ENCODE measurements around the gene CCT8. TPM values are rescaled to one million over a fixed set of nuclear protein-coding genes. Genes with fewer than 3 reads are reported as not detected.
A peak's percentile ranks its signal among the peaks of the same experiment; 100 is the strongest.

CCT8 gene
- 174 and 221 TPM in 2 replicates for total RNA-seq (2022)
- percentile 95 among the genes with signal in this experiment for Bru-seq, nascent RNA
- BruChase-seq, experiment 1, labeled RNA remaining after a 6-hour chase: percentile 98 among the genes with signal in this experiment
- BruChase-seq, experiment 2, labeled RNA remaining after a 2-hour chase: percentile 96 among the genes with signal in this experiment
- long read RNA-seq, transcript CCT8-201 (15 exons, 2,005 nt): major isoform, 577 of 634 reads
- long read RNA-seq, partial matches to known transcripts: 18 of 634 reads
- long read RNA-seq, other reads (novel, unspliced or antisense): 34 of 634 reads

GRCh38 chr21:29073222-29074006 lies at the start of gene CCT8:
Gene CCT8 (minus strand): TSS chr21:29073648. CDS start chr21:29073590, 58 bp downstream.
- peaks cover 37% of the 10 kb centered on the region for H3K36me3 Mint-ChIP-seq (ENCODE audit: insufficient read depth, unreplicated experiment)
- ChIA-PET CTCF (interaction anchor here (0.6 to 2.7 kb wide), 8 partner anchors 10 to 432 kb away, joined by 3 to 14 read pairs (median 3); no protein-coding TSS in a partner anchor), POLR2A (interaction anchor here (0.6 to 8.3 kb wide), 50 partner anchors 9 to 1421 kb away, joined by 3 to 126 read pairs (median 5); partner anchors contain the start of genes BACH1, LTN1, RWDD2B and USP16)
- no peaks in the 10 kb centered on the region for H3K27me3 Mint-ChIP-seq (ENCODE audit: insufficient read depth, unreplicated experiment)
- peak; percentile 99 for DNase-seq (ENCODE audit: unreplicated experiment)
- H3K4me1 Mint-ChIP-seq (ENCODE audit: insufficient read depth, unreplicated experiment): peaks cover 22% of the 10 kb centered on the region
- no peaks in the 10 kb centered on the region for H3K9me3 Mint-ChIP-seq (ENCODE audit: unreplicated experiment)
- intact Hi-C loops (cut with micrococcal nuclease): loop anchor here (5.0 kb wide), 1 partner anchor 269 kb away; no protein-coding TSS in a partner anchor
- H3K4me3 Mint-ChIP-seq (ENCODE audit: unreplicated experiment): peak within 1 kb of the TSS; percentile 100
- H3K27ac Mint-ChIP-seq (ENCODE audit: low read depth, unreplicated experiment): peak within 1 kb of the TSS; percentile 100
- no peak for TF ChIP-seq CTCF (IDR thresholded peaks at IDR 0.05; ENCODE audit: unreplicated experiment)
- BruUV-seq (replicated peaks): TSS peak; percentile 61

- ChIA-PET CTCF (interaction anchor here (1.1 kb wide), 1 partner anchor 17 kb away, joined by 3 read pairs; no protein-coding TSS in a partner anchor), POLR2A (interaction anchor here (0.5 to 1.0 kb wide), 3 partner anchors 24 to 869 kb away, joined by 3 to 4 read pairs (median 3); no protein-coding TSS in a partner anchor)
- Mint-ChIP-seq H3K4me3 (ENCODE audit: unreplicated experiment) (no peak overlapping the region), H3K9me3 (ENCODE audit: unreplicated experiment) (no peaks in the 10 kb centered on the region), H3K4me1 (ENCODE audit: insufficient read depth, unreplicated experiment) (no peaks in the 10 kb centered on the region), H3K27ac (ENCODE audit: low read depth, unreplicated experiment) (no peak overlapping the region), H3K27me3 (ENCODE audit: insufficient read depth, unreplicated experiment) (no peaks in the 10 kb centered on the region), H3K36me3 (ENCODE audit: insufficient read depth, unreplicated experiment) (no peaks in the 10 kb centered on the region)
- intact Hi-C loops (cut with micrococcal nuclease): no loop called here
- BruUV-seq (replicated peaks): no TSS peak
- TF ChIP-seq CTCF (IDR thresholded peaks at IDR 0.05; ENCODE audit: unreplicated experiment): no peak
- DNase-seq (ENCODE audit: unreplicated experiment): no peak
These were observed 48.3 kb upstream of the CCT8 start for GRCh38 chr21:29121759-29122158.

DNA sequence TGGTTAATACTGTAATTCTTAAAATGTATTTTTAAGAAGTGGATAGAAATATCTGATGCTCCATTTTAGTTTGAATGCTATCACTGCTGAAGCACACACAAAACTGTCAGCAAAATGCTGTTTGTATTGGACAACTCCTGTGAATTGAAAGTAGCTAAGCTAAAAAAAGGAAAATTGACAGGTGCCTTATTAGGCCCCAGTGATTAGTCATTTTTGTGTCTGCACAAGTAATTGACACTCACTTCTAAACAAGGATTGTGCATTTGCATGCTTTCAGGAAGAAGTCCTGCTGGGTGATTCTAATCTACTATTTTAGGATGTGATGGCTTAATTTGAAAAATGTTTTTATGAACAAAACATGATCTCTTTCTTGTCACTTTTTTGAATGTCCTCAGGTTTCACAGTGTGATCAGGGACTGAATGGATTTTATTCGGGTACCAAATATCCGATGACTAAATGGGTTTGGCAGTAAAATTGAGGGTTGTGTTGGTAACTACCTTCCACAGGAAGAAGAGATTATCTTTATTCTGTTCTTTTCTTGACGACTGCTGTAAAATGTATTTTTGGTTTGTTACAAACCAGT lies 44.0 kb upstream of the CCT8 start:
- Mint-ChIP-seq H3K36me3 (ENCODE audit: insufficient read depth, unreplicated experiment) (no peaks in the 10 kb centered on the region), H3K27me3 (ENCODE audit: insufficient read depth, unreplicated experiment) (no peaks in the 10 kb centered on the region), H3K4me1 (ENCODE audit: insufficient read depth, unreplicated experiment) (no peaks in the 10 kb centered on the region), H3K4me3 (ENCODE audit: unreplicated experiment) (no peak overlapping the region), H3K9me3 (ENCODE audit: unreplicated experiment) (no peaks in the 10 kb centered on the region), H3K27ac (ENCODE audit: low read depth, unreplicated experiment) (no peak overlapping the region)
- POLR2A ChIA-PET: interaction anchor here (4.0 kb wide), 1 partner anchor 27 kb away, joined by 25 read pairs; no protein-coding TSS in a partner anchor
- CTCF ChIA-PET: no interaction called here
- no peak for DNase-seq (ENCODE audit: unreplicated experiment)
- intact Hi-C loops (cut with micrococcal nuclease): no loop called here
- no peak for TF ChIP-seq CTCF (IDR thresholded peaks at IDR 0.05; ENCODE audit: unreplicated experiment)
- BruUV-seq (replicated peaks): no TSS peak

Measured in MCF 10A (cell line).